ENCODE measurements around the gene FADS3.

Gene FADS3

DNA sequence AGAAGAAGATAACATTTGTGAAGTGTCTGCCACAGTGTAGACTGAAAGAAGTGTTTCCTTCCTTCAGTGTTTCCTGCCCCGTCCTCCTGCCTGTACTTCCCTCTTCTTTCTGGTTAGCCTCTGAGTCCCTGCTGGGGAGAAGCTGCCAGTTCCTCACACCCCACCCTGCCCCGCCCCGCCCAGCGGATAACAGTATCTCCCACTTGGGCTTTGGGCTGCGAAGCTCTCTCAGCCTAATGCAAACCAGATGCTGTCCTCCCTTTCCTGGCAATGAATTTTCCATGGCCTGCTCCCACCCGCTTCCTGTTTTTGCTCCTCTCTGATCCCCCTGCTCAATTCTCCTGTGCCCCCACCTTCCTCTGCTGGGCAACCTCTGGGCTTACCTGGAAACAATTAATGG, 31.2 kb upstream of the FADS3 start:
- H3K4me1 ChIP-seq (ENCODE audit: control insufficient read depth, insufficient read depth, low read length, unreplicated experiment): peaks cover 10% of the 10 kb centered on the region
- no peaks in the 10 kb centered on the region for H3K27me3 ChIP-seq (ENCODE audit: insufficient read depth, low read length)
- no peak overlapping the region for H3K27ac ChIP-seq (ENCODE audit: low read depth, low read length)
- no peaks in the 10 kb centered on the region for H3K36me3 ChIP-seq (ENCODE audit: insufficient read depth, low read length)
- H2AFZ ChIP-seq (ENCODE audit: low read length, unreplicated experiment): no peak overlapping the region
- H3K4me3 ChIP-seq (ENCODE audit: low read depth, low read length): no peak overlapping the region
- H3K79me2 ChIP-seq (ENCODE audit: control insufficient read depth, insufficient read depth, low read length, unreplicated experiment): no peaks in the 10 kb centered on the region

DNA sequence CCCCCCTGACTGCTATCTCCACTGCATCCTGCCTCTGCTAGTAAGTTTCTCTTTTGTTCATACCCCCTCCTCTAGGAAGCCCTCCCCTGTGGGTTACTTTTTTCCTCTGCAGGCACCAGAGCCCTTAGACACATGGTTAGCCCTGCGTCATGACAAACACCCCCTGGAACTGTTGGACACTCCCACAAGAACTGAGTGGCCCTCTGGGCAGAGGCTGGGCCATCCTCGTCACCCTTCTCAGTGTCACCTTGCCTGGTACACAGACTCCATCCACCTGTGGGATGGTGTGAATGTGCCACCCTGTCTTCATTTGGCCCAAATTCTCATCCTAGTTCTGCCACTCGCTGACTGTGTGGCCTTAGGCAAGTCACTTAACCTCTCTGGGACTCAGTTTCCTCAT, 30.1 kb upstream of the FADS3 start:
- H3K27ac ChIP-seq (ENCODE audit: low read depth, low read length): no peak overlapping the region
- H3K27me3 ChIP-seq (ENCODE audit: insufficient read depth, low read length): no peaks in the 10 kb centered on the region
- no peaks in the 10 kb centered on the region for H3K36me3 ChIP-seq (ENCODE audit: insufficient read depth, low read length)
- H3K79me2 ChIP-seq (ENCODE audit: control insufficient read depth, insufficient read depth, low read length, unreplicated experiment): no peaks in the 10 kb centered on the region
- no peak overlapping the region for H3K4me3 ChIP-seq (ENCODE audit: low read depth, low read length)
- H3K4me1 ChIP-seq (ENCODE audit: control insufficient read depth, insufficient read depth, low read length, unreplicated experiment): peaks cover 10% of the 10 kb centered on the region
- H2AFZ ChIP-seq (ENCODE audit: low read length, unreplicated experiment): no peak overlapping the region

DNA sequence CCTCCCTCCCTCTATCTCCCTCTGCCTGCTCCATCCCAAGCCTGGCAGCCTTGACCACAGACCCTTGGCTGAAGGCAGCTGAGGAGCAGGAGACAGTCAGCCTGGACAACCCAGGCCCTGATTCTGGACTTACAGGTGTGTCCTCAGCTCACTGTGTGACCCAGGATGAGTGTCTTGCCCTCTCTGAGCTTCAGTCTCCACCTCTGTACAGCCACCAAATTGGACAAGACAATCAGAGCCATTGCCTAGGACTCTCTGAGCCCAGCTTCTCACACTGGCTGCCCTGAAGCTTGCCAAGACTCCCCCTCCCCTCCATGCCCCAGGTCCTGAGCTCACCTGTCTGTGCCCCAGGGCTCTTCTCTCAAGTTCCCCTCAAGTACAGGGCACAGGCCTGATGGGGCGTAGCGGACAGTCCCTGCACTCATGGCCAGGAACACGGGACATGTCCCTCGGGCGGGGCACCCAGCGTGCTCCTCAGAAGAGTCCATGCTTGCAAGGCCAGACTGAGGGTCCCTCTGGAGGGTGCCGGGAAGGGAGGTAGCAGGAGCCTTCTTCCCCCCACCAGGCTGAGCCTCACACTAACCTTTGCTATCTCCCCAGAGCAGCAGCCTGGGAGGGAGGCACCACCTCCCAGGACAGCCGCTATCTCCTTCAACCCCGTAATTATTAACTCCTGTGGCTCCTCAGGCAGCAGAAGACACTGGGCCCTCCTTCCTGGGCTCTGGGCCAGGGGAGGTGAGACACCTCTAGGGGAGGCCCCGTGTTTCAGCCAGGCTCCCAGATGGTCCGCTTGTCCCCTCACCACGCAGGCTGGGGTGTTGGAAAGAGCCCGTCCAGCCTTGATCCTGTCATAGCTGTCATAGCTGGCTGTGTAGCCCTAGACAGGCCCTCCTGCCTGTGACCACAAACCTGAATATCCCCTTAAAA, 28.6 kb upstream of the FADS3 start:
- Histone ChIP-seq H3K27ac (ENCODE audit: low read depth, low read length) (no peak overlapping the region), H3K27me3 (ENCODE audit: insufficient read depth, low read length) (no peaks in the 10 kb centered on the region), H3K79me2 (ENCODE audit: control insufficient read depth, insufficient read depth, low read length, unreplicated experiment) (no peaks in the 10 kb centered on the region), H3K36me3 (ENCODE audit: insufficient read depth, low read length) (no peaks in the 10 kb centered on the region), H2AFZ (ENCODE audit: low read length, unreplicated experiment) (no peak overlapping the region), H3K4me3 (ENCODE audit: low read depth, low read length) (no peak overlapping the region), H3K4me1 (ENCODE audit: control insufficient read depth, insufficient read depth, low read length, unreplicated experiment) (peaks cover 10% of the 10 kb centered on the region)

DNA sequence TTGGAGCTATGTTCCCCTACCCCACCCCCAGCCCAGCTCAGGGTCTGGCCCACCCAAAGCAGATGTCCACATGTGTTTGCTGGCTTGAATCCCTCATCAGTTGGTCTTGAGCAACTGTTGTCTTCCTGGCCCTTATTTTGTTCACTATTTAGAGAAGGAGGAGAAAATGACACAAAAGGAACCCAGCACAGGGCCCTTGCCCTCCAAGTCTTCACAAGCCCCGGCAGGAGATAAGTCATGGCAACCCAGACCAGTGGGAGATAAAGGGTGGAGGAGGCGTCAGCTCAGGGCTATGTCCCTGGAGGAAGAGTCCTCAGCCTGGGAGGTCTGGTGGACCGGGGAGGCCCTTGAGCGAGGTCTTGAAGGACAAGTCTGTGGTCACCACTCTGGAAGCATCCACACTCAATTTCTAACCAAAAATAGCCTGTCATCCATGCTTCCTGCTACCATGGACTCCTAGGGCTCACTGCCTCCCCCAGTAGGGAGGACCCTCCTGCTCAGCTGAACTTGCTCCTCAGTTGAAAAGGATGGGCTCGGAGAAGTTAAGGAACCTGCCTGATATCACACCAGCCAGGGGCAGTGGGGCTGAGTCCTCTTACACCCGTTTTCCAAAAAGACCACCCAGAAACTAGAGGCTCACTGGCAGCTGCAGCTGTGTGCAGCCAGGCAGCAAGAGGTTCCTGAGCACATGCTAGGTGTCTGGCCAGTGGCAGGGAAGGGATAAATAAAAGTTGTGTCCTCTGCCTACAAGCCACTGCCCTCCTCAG, 27.8 kb upstream of the FADS3 start:
- Histone ChIP-seq H3K4me1 (ENCODE audit: control insufficient read depth, insufficient read depth, low read length, unreplicated experiment) (peaks cover 10% of the 10 kb centered on the region), H3K79me2 (ENCODE audit: control insufficient read depth, insufficient read depth, low read length, unreplicated experiment) (no peaks in the 10 kb centered on the region), H2AFZ (ENCODE audit: low read length, unreplicated experiment) (no peak overlapping the region), H3K27ac (ENCODE audit: low read depth, low read length) (no peak overlapping the region), H3K4me3 (ENCODE audit: low read depth, low read length) (no peak overlapping the region), H3K27me3 (ENCODE audit: insufficient read depth, low read length) (no peaks in the 10 kb centered on the region), H3K36me3 (ENCODE audit: insufficient read depth, low read length) (no peaks in the 10 kb centered on the region)

DNA sequence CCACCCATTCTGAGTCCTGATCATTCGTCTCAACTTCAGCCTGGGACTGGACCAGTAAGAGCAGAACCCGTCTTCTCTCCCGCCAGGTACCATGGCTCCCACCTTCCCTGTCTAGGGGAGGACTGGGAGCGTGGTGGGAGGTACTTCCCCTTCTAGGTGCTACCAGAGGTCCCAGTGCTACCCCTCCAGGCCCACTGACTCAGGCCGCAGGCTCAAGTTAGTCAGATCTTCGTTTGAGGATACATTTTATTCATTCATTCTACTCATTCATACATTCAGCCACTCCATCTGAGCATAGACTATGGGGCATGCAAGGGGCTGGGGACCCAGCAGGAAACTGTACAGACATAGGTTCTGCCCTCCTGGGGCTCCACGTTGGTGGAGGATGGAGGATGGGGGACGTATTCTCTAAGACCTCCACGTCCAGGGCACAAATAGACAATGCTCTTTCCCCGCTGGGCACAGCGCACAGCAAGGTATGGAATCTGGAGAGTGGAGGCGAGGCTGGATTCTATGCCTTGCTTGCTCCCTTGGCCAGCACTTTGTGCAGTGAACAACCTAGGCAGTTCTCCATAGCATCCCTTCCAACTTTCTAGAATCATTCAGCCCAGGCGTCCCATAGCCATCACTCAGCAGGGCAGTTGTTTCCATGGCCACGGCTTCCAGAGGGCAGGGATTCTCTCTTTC, 27.0 kb upstream of the FADS3 start:
- H3K27ac ChIP-seq (ENCODE audit: low read depth, low read length): no peak overlapping the region
- H3K4me3 ChIP-seq (ENCODE audit: low read depth, low read length): peak overlapping the region; percentile 87
- H3K4me1 ChIP-seq (ENCODE audit: control insufficient read depth, insufficient read depth, low read length, unreplicated experiment): peaks cover 10% of the 10 kb centered on the region
- no peak overlapping the region for H2AFZ ChIP-seq (ENCODE audit: low read length, unreplicated experiment)
- H3K79me2 ChIP-seq (ENCODE audit: control insufficient read depth, insufficient read depth, low read length, unreplicated experiment): no peaks in the 10 kb centered on the region
- H3K27me3 ChIP-seq (ENCODE audit: insufficient read depth, low read length): no peaks in the 10 kb centered on the region
- H3K36me3 ChIP-seq (ENCODE audit: insufficient read depth, low read length): no peaks in the 10 kb centered on the region

DNA sequence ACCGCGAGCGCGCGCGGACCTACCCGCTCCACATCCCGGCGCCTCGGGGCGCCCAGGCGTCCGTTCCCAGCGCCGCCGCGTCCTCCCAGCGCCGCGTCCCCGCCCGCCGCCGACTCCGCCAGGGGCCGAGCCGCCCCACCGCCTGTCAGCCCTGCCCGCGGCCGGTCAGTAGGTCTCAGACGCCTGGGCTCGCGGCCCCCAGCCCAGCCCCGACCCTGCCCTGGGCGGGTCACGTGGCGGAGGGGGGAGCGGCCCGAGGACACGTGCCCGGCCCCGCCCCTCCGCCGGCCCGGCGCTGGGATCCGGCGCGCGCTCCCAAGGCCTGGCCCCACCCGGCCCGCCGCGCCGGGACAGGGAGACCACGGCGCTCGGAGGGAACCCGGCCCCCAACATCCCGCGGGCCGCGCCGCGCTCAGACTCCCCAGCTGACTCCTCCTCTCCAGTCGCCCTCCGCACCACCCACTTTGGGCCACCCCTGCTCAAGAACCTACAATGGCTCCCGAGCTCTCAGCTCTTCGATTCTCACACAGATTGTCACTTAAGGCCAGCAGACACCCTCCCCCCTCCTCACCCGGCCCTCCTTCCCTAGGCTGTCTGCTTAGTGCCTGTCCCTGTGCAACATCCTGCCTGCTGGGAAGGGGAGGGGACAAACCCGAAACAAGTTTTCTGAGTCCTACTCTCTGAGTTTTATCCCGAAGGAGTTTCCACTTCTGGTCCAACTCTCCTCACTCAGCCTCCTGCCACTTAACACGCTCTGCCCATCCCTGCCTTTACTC, 26.2 kb upstream of the FADS3 start, which contains the start of gene RAB3IL1:
TSS of gene RAB3IL1 (minus strand) at position 233 of the 776 bp plus-strand sequence. CDS start at position 34, 199 bp downstream.
- Histone ChIP-seq H3K27me3 (ENCODE audit: insufficient read depth, low read length) (no peaks in the 10 kb centered on the region), H3K4me1 (ENCODE audit: control insufficient read depth, insufficient read depth, low read length, unreplicated experiment) (peaks cover under 1% of the 10 kb centered on the region), H3K36me3 (ENCODE audit: insufficient read depth, low read length) (no peaks in the 10 kb centered on the region), H3K4me3 (ENCODE audit: low read depth, low read length) (peak within 1 kb of the TSS; percentile 87), H2AFZ (ENCODE audit: low read length, unreplicated experiment) (peak within 1 kb of the TSS; percentile 24), H3K27ac (ENCODE audit: low read depth, low read length) (no peak within 1 kb of the TSS), H3K79me2 (ENCODE audit: control insufficient read depth, insufficient read depth, low read length, unreplicated experiment) (no peaks in the 10 kb centered on the region)

DNA sequence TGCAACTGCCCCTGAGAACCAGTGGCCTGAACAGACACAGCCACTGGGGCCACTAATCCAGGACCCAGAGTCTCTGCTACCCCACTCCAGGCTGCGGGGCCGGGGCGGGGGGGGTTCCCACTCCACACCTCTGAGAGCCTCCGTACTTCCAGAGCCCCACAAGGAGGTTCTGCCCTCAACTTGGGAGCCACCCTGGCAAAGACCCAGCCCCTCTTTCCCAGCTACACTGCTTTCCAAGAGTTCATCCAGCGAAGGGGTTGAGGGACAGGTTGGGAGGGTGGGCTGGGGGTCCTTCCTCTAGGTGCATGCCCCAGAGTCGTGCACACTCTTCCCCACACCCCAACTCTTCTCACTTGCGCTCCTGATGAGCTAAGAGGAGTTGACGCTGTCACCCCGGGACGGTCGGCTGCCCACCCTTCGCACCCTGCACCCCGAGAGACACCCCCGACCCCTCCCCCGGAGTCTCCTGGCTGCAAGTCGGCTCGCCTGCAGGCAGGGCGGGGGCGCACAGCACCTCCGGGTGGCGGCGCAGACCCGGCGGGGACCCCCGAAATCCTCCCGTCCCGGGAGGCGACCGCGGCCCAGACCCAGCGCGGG, 25.5 kb upstream of the FADS3 start:
- H3K4me3 ChIP-seq (ENCODE audit: low read depth, low read length): peak overlapping the region; percentile 87
- H3K79me2 ChIP-seq (ENCODE audit: control insufficient read depth, insufficient read depth, low read length, unreplicated experiment): no peaks in the 10 kb centered on the region
- H3K36me3 ChIP-seq (ENCODE audit: insufficient read depth, low read length): no peaks in the 10 kb centered on the region
- H3K4me1 ChIP-seq (ENCODE audit: control insufficient read depth, insufficient read depth, low read length, unreplicated experiment): no peaks in the 10 kb centered on the region
- no peak overlapping the region for H3K27ac ChIP-seq (ENCODE audit: low read depth, low read length)
- peak overlapping the region; percentile 24 for H2AFZ ChIP-seq (ENCODE audit: low read length, unreplicated experiment)
- H3K27me3 ChIP-seq (ENCODE audit: insufficient read depth, low read length): no peaks in the 10 kb centered on the region

DNA sequence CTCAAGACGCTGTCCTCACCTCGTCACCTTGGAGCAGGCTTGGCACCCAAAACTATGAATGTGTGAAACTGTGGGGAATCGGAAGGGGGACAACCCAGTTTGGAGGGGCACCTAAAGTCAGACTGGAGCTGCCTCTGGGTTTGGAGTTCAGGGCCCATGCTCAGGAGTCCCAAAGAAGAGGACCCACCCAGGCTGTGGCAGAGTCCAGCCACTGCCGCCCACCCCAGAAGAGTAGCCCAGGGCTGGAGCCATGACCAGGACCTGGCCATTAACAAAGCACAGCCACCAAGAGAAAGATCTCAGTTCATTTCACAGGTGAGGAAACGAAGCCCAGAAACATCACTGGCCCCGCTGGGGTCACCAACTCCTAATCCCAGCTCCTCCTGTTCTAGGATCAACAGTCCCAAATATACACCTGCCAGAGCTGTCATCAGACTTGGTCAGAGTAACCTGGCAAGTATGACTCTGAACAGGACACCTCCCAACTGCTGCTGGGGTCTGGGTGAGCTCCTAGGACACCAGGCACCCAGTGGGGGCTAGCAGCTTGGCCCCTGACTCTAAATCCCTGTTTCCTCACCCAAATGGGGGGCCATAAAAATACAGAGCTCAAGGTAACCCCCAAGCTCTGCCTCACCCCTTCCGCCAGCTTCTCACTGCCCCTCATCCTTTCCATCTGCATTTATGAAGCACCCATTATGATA, 23.3 kb upstream of the FADS3 start:
- Histone ChIP-seq H3K27me3 (ENCODE audit: insufficient read depth, low read length) (no peaks in the 10 kb centered on the region), H3K36me3 (ENCODE audit: insufficient read depth, low read length) (no peaks in the 10 kb centered on the region), H3K4me1 (ENCODE audit: control insufficient read depth, insufficient read depth, low read length, unreplicated experiment) (no peaks in the 10 kb centered on the region), H3K4me3 (ENCODE audit: low read depth, low read length) (no peak overlapping the region), H3K79me2 (ENCODE audit: control insufficient read depth, insufficient read depth, low read length, unreplicated experiment) (no peaks in the 10 kb centered on the region), H3K27ac (ENCODE audit: low read depth, low read length) (no peak overlapping the region), H2AFZ (ENCODE audit: low read length, unreplicated experiment) (no peak overlapping the region)

DNA sequence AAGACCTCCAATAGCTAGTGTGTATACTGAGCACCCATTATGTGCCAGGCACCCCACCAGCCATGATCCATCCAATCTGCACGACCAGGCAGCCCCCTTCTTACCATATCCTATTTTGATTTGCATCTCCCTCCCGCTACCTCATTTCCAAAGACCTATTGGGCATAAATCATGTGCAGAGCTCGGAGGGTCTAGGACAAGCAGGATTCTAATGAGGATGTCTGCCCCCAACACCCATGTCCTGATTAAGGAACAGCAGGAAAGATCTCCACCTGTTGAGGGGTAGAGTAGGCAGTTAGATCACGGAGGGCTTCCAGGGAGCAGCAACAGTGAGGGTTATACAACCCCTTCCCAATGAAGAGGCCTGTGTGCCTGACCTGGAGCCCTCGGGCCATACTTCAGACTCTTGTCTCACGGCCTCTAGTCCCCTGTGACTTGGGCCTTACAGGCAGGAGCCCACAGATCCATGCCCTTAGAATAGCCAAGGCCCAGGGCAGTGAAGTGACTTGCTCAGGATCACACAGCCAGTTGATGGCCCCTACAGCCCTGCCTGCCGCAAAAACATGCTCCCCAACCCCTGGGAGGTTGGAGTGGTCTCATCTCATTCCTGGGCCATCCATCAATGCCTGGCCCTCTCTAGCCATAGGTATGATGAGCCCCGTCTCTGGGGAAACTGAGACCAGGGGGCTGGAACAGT, 22.5 kb upstream of the FADS3 start:
- H3K79me2 ChIP-seq (ENCODE audit: control insufficient read depth, insufficient read depth, low read length, unreplicated experiment): no peaks in the 10 kb centered on the region
- no peaks in the 10 kb centered on the region for H3K4me1 ChIP-seq (ENCODE audit: control insufficient read depth, insufficient read depth, low read length, unreplicated experiment)

More for the DNA sequence above, 22.5 kb upstream of the FADS3 start:
- Histone ChIP-seq H2AFZ (ENCODE audit: low read length, unreplicated experiment) (no peak overlapping the region), H3K4me3 (ENCODE audit: low read depth, low read length) (no peak overlapping the region), H3K27ac (ENCODE audit: low read depth, low read length) (no peak overlapping the region), H3K36me3 (ENCODE audit: insufficient read depth, low read length) (no peaks in the 10 kb centered on the region), H3K27me3 (ENCODE audit: insufficient read depth, low read length) (no peaks in the 10 kb centered on the region)

Data from ACC112 (cell line).